Measurements from ENCODE around the gene SPDYE1.
A peak's percentile ranks its signal among the peaks of the same experiment; 100 is the strongest.
"Not testable (repeated sequence)": the region's sequence is repeated elsewhere in the genome, so short reads cannot be mapped to it uniquely, and the experiment has no call there.

Gene SPDYE1

GRCh38 chr7:44018857-44019807, 21.4 kb downstream of the SPDYE1 start:
- TF ChIP-seq, protein P1, sequence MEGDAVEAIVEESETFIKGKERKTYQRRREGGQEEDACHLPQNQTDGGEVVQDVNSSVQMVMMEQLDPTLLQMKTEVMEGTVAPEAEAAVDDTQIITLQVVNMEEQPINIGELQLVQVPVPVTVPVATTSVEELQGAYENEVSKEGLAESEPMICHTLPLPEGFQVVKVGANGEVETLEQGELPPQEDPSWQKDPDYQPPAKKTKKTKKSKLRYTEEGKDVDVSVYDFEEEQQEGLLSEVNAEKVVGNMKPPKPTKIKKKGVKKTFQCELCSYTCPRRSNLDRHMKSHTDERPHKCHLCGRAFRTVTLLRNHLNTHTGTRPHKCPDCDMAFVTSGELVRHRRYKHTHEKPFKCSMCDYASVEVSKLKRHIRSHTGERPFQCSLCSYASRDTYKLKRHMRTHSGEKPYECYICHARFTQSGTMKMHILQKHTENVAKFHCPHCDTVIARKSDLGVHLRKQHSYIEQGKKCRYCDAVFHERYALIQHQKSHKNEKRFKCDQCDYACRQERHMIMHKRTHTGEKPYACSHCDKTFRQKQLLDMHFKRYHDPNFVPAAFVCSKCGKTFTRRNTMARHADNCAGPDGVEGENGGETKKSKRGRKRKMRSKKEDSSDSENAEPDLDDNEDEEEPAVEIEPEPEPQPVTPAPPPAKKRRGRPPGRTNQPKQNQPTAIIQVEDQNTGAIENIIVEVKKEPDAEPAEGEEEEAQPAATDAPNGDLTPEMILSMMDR (IDR thresholded peaks at IDR 0.05; ENCODE audit: low read depth, low read length, missing control alignments): peak; percentile 62
- DNase-seq (ENCODE audit: low read depth): peak; percentile 88
- peak overlapping the region; percentile 61 for H3K4me3 ChIP-seq (ENCODE audit: low read depth, low read length)

GRCh38 chr7:44019825-44020224, 22.1 kb downstream of the SPDYE1 start:
- H3K4me3 ChIP-seq (ENCODE audit: low read depth, low read length); DNase-seq (ENCODE audit: low read depth): not testable (repeated sequence)

DNA sequence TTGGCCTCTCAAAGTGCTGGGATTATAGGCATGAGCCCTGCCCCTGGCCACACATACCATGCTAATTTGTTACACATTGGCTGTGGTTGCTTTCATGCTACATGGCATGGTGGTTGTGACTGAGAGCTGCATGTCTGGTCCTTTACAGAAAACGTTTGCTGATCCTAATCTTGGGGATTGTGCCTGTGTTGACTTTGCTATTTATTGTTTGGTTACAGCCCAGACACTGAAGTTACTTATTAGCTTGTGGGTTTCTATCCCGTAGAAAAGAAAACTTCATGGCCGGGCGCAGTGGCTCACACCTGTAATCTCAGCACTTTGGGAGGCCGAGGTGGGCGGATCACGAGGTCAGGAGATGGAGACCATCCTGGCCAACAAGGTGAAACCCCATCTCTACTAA, 24.4 kb downstream of the SPDYE1 start:
- not testable (repeated sequence) for DNase-seq (ENCODE audit: low read depth); H3K4me3 ChIP-seq (ENCODE audit: low read depth, low read length)

- not testable (repeated sequence) for DNase-seq (ENCODE audit: low read depth)
Observed at GRCh38 chr7:44022796-44023467, 25.2 kb downstream of the SPDYE1 start.

GRCh38 chr7:44029433-44029832, 31.7 kb downstream of the SPDYE1 start:
- not testable (repeated sequence) for H3K4me3 ChIP-seq (ENCODE audit: low read depth, low read length); DNase-seq (ENCODE audit: low read depth)

More at GRCh38 chr7:44022796-44023467, 25.2 kb downstream of the SPDYE1 start:
- H3K4me3 ChIP-seq (ENCODE audit: low read depth, low read length): not testable (repeated sequence)

DNA sequence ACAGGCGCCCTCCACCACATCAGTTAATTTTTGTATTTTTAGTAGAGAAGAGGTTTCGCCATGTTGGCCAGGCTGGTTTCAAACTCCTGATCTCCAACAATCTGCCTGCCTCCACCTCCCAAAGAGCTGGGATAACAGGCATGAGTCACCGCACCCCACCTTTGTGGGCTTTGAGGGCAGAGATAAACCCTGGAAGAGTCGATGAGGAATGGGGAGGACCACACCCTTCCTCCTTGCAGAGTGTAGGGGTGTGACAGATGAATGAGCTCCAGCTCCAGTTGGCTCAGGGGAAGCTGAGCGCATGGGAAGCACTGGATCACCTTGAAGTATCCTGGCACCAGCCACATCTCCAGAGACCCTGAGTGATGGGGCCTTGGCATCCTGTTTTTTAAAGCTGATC, 32.3 kb downstream of the SPDYE1 start:
- not testable (repeated sequence) for DNase-seq (ENCODE audit: low read depth); H3K4me3 ChIP-seq (ENCODE audit: low read depth, low read length)

- not testable (repeated sequence) for H3K4me3 ChIP-seq (ENCODE audit: low read depth, low read length); DNase-seq (ENCODE audit: low read depth)
Observed at GRCh38 chr7:44031319-44031718, 33.6 kb downstream of the SPDYE1 start.

GRCh38 chr7:44032031-44032430, 34.3 kb downstream of the SPDYE1 start:
- H3K4me3 ChIP-seq (ENCODE audit: low read depth, low read length); DNase-seq (ENCODE audit: low read depth): not testable (repeated sequence)

GRCh38 chr7:44033971-44034844, 36.5 kb downstream of the SPDYE1 start:
- H3K4me3 ChIP-seq (ENCODE audit: low read depth, low read length); DNase-seq (ENCODE audit: low read depth): not testable (repeated sequence)

GRCh38 chr7:44036364-44036763, 38.7 kb downstream of the SPDYE1 start:
- not testable (repeated sequence) for H3K4me3 ChIP-seq (ENCODE audit: low read depth, low read length); DNase-seq (ENCODE audit: low read depth)

DNA sequence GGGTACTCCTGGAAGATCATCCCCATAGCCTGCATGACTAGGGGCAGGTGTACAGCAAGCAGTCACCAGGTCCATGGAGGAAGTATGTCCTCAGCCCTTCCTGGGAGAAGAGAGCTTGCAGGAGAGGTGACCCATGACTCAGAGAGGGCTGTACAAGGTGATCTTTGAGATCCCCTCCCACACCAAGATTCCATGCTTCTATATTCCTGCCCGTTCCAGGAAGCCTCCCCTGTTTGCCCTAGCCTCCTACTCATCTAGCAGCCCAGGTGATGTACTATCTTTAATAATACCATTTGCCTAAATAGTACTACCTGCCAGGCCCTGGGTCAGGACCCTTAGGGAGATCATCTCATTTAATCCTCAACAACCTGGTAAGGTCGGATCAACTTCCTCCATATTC, 40.3 kb downstream of the SPDYE1 start:
- DNase-seq (ENCODE audit: low read depth); H3K4me3 ChIP-seq (ENCODE audit: low read depth, low read length): not testable (repeated sequence)

DNA sequence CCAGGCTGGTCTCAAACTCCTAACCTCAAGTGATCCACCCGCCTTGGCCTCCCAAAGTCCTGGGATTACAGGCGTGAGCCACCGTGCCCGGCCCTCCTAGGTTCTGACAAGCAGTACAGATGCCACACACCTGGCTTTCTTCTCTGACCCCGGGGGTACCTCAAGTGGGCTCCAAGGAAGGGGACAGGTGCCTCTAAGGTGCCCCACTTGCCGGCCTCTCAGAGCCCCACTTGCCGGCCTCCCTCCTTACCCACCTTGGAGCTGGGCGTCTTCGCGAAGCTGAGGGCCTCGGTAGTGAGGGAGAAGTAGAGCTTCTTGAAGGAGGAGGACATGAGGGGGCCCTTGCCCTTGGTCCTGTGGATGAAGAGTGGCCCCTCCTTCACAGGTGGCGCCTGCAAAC, 40.9 kb downstream of the SPDYE1 start:
- DNase-seq (ENCODE audit: low read depth); H3K4me3 ChIP-seq (ENCODE audit: low read depth, low read length): not testable (repeated sequence)

DNA sequence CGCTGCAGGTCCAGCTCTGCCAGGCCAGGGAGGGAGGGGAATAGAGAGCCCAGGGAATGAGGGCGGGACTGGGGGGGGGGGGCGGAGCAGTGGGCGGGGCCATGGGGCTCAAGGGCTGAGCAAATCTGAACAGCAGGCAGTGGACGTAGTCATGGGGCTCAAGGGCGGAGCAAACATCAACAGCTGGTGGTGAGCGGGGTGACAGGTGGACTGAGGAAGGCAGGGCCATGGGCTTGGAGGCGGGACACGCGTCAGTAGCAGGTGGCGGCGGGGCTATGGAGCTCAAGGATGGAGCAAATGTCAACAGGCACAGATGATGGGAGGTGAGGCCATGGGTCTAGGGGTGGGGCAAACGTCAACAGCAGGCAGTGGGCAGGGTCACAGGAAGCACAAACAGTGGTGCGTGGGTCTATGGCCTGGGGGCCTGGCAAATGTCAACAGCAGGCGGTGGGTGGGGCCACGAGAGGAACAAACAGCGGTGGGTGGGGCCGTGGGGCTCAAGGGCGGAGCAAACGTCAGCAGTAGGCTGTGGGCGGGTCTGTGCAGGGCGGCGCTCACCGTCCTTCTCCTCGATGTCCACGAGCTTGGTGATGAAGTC, 41.4 kb downstream of the SPDYE1 start:
- H3K4me3 ChIP-seq (ENCODE audit: low read depth, low read length): peak overlapping the region; percentile 5; the same call in 1 of the 2 replicates
- DNase-seq (ENCODE audit: low read depth): peak; percentile 51

DNA sequence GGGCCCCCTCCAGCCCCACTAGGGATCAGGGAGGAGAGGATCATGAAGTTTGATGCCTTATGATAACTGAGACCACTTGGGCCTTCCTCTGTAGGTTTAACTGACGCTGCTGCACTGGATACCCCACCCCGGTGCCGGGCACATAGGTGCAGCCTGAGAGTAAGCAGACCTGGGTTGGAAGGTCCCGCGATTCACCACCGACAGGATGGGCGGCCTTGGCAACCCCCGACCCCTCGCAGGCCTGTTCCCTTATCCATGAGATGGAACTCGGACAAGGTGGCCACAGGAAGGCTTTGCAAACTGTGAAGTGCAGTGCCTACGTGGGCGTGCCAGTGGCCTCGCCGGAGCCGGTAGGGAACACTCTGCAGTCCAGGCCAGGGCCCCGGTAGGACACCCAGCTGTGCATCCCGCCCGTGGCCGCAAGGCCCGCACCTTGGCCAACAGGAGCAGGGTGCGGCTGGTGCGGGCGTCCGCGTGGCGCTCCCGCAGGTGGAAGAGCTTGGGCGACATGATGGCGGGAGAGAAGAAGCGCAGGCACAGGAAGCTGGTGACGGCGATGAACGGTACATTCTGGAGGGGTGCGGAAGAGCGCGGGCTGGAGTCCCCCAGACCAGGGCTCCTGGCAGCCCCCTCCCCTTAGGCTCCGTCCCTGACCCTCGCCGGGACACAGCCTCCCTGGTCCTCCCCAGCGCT, 42.2 kb downstream of the SPDYE1 start:
- DNase-seq (ENCODE audit: low read depth): not testable (repeated sequence)
- H3K4me3 ChIP-seq (ENCODE audit: low read depth, low read length): peak overlapping the region; percentile 53
